ENCODE measurements around the gene C12orf42.

Gene C12orf42
- long read RNA-seq, partial matches to known transcripts = 0 of 2 reads
- long read RNA-seq, other reads (novel, unspliced or antisense) = 2 of 2 reads

- Histone ChIP-seq H3K27ac (replicated peaks) (no peak within 1 kb of the TSS), H3K4me3 (replicated peaks; ENCODE audit: insufficient read depth, low read length) (no peak within 1 kb of the TSS), H3K27me3 (ENCODE audit: insufficient read depth, poor library complexity, severe bottlenecking) (peaks cover 28% of the 10 kb centered on the region)
- peak; percentile 3 for TF ChIP-seq CTCF (IDR thresholded peaks at IDR 0.05; ENCODE audit: insufficient read depth, low read length)
- no peak for TF ChIP-seq REST (IDR thresholded peaks at IDR 0.05; ENCODE audit: insufficient replicate concordance, low read depth)
- DNase-seq (ENCODE audit: low read depth in 1 of 2, low spot score in 1 of 2) = no peak
Observed at GRCh38 chr12:103495469-103496456, at the start of gene C12orf42. Gene C12orf42 (minus strand): TSS chr12:103495968. CDS start chr12:103478426, 17,542 bp downstream.

GRCh38 chr12:103542078-103542477, 46.3 kb upstream of the C12orf42 start:
- no peak for DNase-seq (ENCODE audit: low read depth in 1 of 2, low spot score in 1 of 2)
- H3K27ac ChIP-seq (replicated peaks) = no peak overlapping the region
- no peak for TF ChIP-seq GABPA (IDR thresholded peaks at IDR 0.05; ENCODE audit: low read depth)
- no peak for TF ChIP-seq POLR2AphosphoS5 (IDR thresholded peaks at IDR 0.05; ENCODE audit: low read depth)
- TF ChIP-seq SPI1 (IDR thresholded peaks at IDR 0.05; ENCODE audit: borderline replicate concordance, low read depth) = no peak
- no peak for TF ChIP-seq REST (IDR thresholded peaks at IDR 0.05; ENCODE audit: insufficient replicate concordance, low read depth)
- TF ChIP-seq CTCF (IDR thresholded peaks at IDR 0.05; ENCODE audit: insufficient read depth, low read length) = no peak
- peaks cover 2% of the 10 kb centered on the region for H3K27me3 ChIP-seq (ENCODE audit: insufficient read depth, poor library complexity, severe bottlenecking)
- H3K4me3 ChIP-seq (replicated peaks; ENCODE audit: insufficient read depth, low read length) = no peak overlapping the region

- H3K27me3 ChIP-seq (ENCODE audit: insufficient read depth, poor library complexity, severe bottlenecking) = peaks cover 2% of the 10 kb centered on the region
- DNase-seq (ENCODE audit: low read depth in 1 of 2, low spot score in 1 of 2) = no peak
- no peak for TF ChIP-seq POLR2AphosphoS5 (IDR thresholded peaks at IDR 0.05; ENCODE audit: low read depth)
- H3K27ac ChIP-seq (replicated peaks) = no peak overlapping the region
- no peak overlapping the region for H3K4me3 ChIP-seq (replicated peaks; ENCODE audit: insufficient read depth, low read length)
Observed at GRCh38 chr12:103540319-103540718, 44.6 kb upstream of the C12orf42 start.

- Histone ChIP-seq H3K27me3 (ENCODE audit: insufficient read depth, poor library complexity, severe bottlenecking) (peaks cover 2% of the 10 kb centered on the region), H3K27ac (replicated peaks) (no peak overlapping the region), H3K4me3 (replicated peaks; ENCODE audit: insufficient read depth, low read length) (no peak overlapping the region)
- no peak for DNase-seq (ENCODE audit: low read depth in 1 of 2, low spot score in 1 of 2)
- no peak for TF ChIP-seq REST (IDR thresholded peaks at IDR 0.05; ENCODE audit: insufficient replicate concordance, low read depth)
- TF ChIP-seq POLR2AphosphoS5 (IDR thresholded peaks at IDR 0.05; ENCODE audit: low read depth) = no peak
- TF ChIP-seq GABPA (IDR thresholded peaks at IDR 0.05; ENCODE audit: low read depth) = no peak
- TF ChIP-seq CTCF (IDR thresholded peaks at IDR 0.05; ENCODE audit: insufficient read depth, low read length) = no peak
- TF ChIP-seq SPI1 (IDR thresholded peaks at IDR 0.05; ENCODE audit: borderline replicate concordance, low read depth) = no peak
Observed at GRCh38 chr12:103538397-103538796, 42.6 kb upstream of the C12orf42 start.
